NB4 (cell line): ENCODE measurements around the gene GAN.

ENCODE experiments used
- MYC ChIP-seq: IDR thresholded peaks from 2 replicates; pipeline ENCODE4 v1.6.1; 2011; ENCODE audit warnings: low read depth, low read length
- POLR2A ChIP-seq: IDR thresholded peaks from 2 replicates; pipeline ENCODE4 v1.6.1; 2011; ENCODE audit warnings: mild to moderate bottlenecking; ENCODE audit not compliant: insufficient read length; ENCODE audit errors: extremely low read depth
- TF ChIP-seq, protein P1 (sequence below): IDR thresholded peaks from one replicate; pipeline ENCODE4 v1.5.1; 2012; ENCODE audit warnings: low read depth, low read length
- TF ChIP-seq, protein P2 (sequence below): IDR thresholded peaks from 2 replicates; pipeline ENCODE4 v1.6.1; 2011; ENCODE audit warnings: low read depth, low read length

DNA sequence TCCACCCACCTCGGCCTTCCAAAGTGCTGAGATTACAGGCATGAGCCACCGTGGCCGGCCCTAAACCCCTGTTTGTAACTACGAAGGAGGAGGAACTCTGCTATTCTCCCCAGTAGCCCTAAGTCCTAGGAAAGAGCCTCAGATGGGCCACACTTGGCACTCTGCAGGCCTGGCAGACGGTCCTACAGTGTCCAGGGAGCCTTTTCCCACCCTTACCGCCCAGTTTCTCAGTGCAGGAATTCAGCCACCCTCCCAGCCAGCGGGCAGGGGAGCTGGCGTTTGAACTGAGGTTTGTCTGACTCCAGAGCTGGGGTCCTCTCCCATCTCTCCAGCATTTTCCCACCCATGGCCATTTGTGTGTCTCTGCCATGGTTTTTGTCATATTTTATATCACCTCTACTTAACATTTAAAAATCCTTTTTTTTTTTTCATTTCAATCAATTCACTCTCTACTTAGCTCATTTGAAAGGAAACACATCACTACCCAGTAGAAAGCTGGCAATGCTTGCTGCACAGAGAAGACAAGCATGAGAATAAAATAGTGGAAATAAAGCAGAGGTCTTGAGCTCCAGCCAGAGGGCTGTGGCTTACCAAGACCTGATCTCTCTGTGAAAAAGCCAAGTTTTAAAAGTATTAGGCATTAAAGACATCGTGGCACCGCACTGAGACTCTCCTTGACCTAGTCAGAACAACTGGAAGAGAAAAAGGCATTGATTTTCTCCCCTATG lies 41.4 kb upstream of the GAN start:
- TF ChIP-seq POLR2A: no peak
- TF ChIP-seq, protein P1, sequence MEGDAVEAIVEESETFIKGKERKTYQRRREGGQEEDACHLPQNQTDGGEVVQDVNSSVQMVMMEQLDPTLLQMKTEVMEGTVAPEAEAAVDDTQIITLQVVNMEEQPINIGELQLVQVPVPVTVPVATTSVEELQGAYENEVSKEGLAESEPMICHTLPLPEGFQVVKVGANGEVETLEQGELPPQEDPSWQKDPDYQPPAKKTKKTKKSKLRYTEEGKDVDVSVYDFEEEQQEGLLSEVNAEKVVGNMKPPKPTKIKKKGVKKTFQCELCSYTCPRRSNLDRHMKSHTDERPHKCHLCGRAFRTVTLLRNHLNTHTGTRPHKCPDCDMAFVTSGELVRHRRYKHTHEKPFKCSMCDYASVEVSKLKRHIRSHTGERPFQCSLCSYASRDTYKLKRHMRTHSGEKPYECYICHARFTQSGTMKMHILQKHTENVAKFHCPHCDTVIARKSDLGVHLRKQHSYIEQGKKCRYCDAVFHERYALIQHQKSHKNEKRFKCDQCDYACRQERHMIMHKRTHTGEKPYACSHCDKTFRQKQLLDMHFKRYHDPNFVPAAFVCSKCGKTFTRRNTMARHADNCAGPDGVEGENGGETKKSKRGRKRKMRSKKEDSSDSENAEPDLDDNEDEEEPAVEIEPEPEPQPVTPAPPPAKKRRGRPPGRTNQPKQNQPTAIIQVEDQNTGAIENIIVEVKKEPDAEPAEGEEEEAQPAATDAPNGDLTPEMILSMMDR: no peak
- TF ChIP-seq, protein P2, sequence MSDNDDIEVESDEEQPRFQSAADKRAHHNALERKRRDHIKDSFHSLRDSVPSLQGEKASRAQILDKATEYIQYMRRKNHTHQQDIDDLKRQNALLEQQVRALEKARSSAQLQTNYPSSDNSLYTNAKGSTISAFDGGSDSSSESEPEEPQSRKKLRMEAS: no peak
- no peak for TF ChIP-seq MYC
